ENCODE data around the gene TRIO. TPM values are rescaled to one million over a fixed set of nuclear protein-coding genes. Genes with fewer than 3 reads are reported as not detected.

TRIO gene
- total and polyA plus RNA-seq, 10 of the 15 experiments (the other 5 are each of a cell fraction or from before 2014, with no cell fraction given), result 5.1 to 96.4 (median 44.6) TPM

GRCh38 chr5:14136228-14136627, 6.9 kb upstream of the TRIO start:
- CTCF ChIA-PET, result interaction anchor here (1.0 to 3.5 kb wide), 2 partner anchors 28 to 155 kb away, joined by 3 to 9 read pairs; no protein-coding TSS in a partner anchor
- BruUV-seq (replicated peaks), result no TSS peak
- SMC1A ChIA-PET (ENCODE audit: uncharacterized antibody, unreplicated experiment), result no interaction called here
- no peaks in the 10 kb centered on the region for H3K79me2 ChIP-seq (ENCODE audit: control insufficient read depth, insufficient read depth, low read length)
- intact Hi-C loops (cut with micrococcal nuclease; ENCODE audit: unreplicated experiment), result no loop called here
- no peaks in the 10 kb centered on the region for H3K4me1 ChIP-seq (ENCODE audit: control insufficient read depth, insufficient read depth, low read length)
- H3K36me3 ChIP-seq (ENCODE audit: control insufficient read depth in 2 of 2, insufficient read depth in 2 of 2, low read length in 1 of 2), result no peaks in the 10 kb centered on the region
- H3K4me2 ChIP-seq (ENCODE audit: control insufficient read depth, insufficient read depth), result no peak overlapping the region
- H4K20me1 ChIP-seq (ENCODE audit: control insufficient read depth, insufficient read depth), result no peaks in the 10 kb centered on the region
- TF ChIP-seq HDAC6 (IDR thresholded peaks at IDR 0.05; ENCODE audit: unreplicated experiment) (no peak), E2F8 (IDR thresholded peaks at IDR 0.05; ENCODE audit: low read depth, partially characterized antibody) (no peak), CHD2 (IDR thresholded peaks at IDR 0.05; ENCODE audit: borderline replicate concordance, low read depth, low read length) (no peak), MLLT1 (IDR thresholded peaks at IDR 0.05) (no peak), ASH2L (IDR thresholded peaks at IDR 0.05; ENCODE audit: borderline replicate concordance, low read depth) (no peak), SREBF2 (IDR thresholded peaks at IDR 0.05; ENCODE audit: low read length) (no peak)
- H3K27me3 ChIP-seq (replicated peaks in 1 of 2; ENCODE audit: control insufficient read depth in 2 of 2, insufficient read depth in 2 of 2, low read length in 1 of 2), result no peaks in the 10 kb centered on the region; a peak in 2 of 4 replicates
- H3K9ac ChIP-seq (ENCODE audit: control insufficient read depth, insufficient read depth, low read length), result no peak overlapping the region
- POLR2A ChIA-PET, result no interaction called here
- 46% methylated on average over 2 of the region's 2 CpGs for WGBS (ENCODE audit: insufficient coverage, insufficient replicate concordance, low lambda C conversion rate, missing lambda C conversion rate)
- ATAC-seq (no peak), FAIRE-seq (no peak), DNase-seq (ENCODE audit: low read depth, low spot score) (no peak)
- H3K4me3 ChIP-seq, result no peak overlapping the region
- no peak overlapping the region for H2AFZ ChIP-seq (ENCODE audit: control insufficient read depth, low read depth, low read length)
- RAD21 ChIA-PET (ENCODE audit: unreplicated experiment), result interaction anchor here (0.5 kb wide), 1 partner anchor 187 kb away, joined by 3 read pairs; no protein-coding TSS in a partner anchor
- in situ Hi-C loops (cut with MboI), result no loop called here
- H3K9me3 ChIP-seq (replicated peaks; ENCODE audit: control insufficient read depth, insufficient read depth, low read length), result peaks cover 6% of the 10 kb centered on the region; the same call in 2 of the 3 replicates
- no peak overlapping the region for H3K27ac ChIP-seq (ENCODE audit: control insufficient read depth, insufficient read depth)
